Activated CD4-positive, alpha-beta T cell treated with anti-CD3 and anti-CD28 coated beads, Interleukin-2, amount 50 U/mL, for 24 hours (primary cell): ENCODE results near the gene CUL4A.
"Not testable (repeated sequence)": the region's sequence is repeated elsewhere in the genome, so short reads cannot be mapped to it uniquely, and the experiment has no call there.

Experiments
- DNase-seq, 2 donors: peaks; one replicate each; pipeline ENCODE4 v3.0.0-alpha.2; 2020; ENCODE audit warnings: low read depth in 1 of 2, low spot score in 1 of 2

CUL4A gene

DNA sequence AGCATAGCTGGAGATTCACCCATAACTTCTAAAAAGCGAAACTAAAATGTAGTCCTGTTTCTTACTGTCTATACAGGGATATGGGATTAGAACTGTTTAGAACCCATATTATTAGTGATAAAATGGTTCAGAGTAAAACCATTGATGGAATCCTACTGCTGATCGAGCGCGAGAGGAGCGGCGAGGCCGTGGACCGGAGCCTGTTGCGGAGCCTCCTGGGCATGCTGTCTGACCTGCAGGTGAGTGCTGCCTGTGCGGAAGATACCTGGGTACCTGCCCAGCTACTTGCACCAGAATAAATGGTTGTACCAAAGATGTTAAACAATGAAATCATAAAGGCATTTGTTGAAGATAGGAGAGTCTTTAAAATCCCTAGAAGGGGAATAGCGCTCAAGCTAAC, 23.7 kb downstream of the CUL4A start:
- no peak for DNase-seq

DNA sequence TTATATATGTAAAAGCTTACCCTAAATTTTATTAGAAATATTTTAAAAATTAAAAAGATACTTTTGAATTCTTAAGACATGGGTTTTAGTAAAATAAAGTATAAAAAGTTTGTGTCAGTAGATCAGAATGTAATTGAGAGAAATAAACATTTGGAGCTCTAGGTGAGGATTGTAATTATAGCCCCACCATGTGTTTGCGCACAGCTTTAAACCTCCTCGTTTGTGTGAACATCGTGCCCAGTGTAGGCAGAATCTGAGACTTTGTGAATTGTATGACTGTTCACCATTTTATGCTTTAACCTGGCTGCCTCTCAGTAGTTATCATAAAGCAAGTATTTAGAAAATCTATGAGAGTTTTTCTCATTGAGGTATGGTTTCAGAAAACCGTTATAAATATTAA, 29.1 kb downstream of the CUL4A start:
- DNase-seq: no peak

- DNase-seq: no peak
Observed at GRCh38 chr13:113239357-113239756, 29.9 kb downstream of the CUL4A start.

- DNase-seq: no peak
Observed at GRCh38 chr13:113239986-113240385, 30.6 kb downstream of the CUL4A start.

DNA sequence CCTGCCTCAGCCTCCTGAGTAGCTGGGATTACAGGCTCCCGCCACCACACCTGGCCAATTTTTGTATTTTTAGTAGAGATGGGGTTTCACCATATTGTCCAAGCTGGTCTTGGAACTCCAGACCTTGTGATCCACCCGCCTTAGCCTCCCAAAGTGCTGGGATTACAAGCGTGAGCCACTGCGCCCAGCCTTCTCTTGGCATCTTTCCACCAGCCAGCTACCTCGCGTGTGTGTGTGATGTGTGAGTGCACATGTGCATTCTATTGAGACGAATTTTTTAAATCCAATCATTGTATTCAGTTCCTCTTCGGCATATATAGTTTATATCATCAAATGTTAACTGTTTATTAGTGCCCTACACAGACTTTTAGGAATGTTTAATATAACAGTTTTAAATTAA, 32.2 kb downstream of the CUL4A start:
- not testable (repeated sequence) for DNase-seq

DNA sequence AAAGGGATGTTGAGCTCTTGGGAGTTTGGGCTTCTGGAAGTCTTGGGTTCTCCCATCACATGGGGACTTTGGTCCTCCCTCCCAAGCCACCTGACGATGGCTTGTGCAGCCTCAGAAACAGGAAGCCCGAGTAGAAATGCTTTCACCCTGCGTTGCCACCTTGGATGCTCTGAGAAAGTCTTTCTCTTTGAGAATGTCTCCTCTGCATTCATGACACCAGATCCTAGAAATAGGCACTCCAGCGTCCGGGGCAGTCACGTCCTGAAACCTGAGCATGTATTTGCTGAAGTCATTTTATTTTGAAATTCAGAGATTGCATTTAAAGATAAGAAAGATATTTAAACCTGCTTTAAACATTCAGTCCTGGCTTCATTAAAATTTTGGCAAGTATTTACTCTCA, 34.4 kb downstream of the CUL4A start:
- DNase-seq: no peak

- DNase-seq: no peak
Observed at GRCh38 chr13:113245849-113246796, 36.7 kb downstream of the CUL4A start.

DNA sequence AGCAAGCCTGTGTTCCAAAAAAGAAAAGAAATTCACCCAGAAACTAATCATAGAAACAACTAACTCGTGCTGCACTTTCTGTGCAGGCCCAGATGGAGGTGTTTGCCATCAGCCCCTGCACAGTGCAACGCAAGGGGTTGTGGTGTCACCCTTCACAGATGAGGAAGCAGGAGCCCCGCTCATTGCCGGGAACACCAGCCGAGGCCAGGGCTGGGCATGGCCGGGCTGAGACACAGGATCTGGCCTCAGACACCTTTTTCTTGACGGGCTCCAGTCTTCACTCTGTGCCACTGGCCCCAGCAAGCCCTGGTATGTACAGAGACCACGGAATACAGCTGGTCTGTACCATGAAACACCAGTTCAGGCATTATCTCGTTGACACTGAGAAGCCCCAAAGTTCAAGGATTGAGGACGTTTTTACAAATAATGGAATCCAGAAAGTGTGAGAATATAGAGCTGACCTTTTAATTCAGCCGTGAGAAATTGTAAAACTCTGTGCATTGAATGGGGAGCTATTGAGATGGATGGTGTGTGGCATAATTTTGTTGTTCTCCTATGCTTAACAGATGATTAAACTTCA, 43.2 kb downstream of the CUL4A start:
- no peak for DNase-seq

DNA sequence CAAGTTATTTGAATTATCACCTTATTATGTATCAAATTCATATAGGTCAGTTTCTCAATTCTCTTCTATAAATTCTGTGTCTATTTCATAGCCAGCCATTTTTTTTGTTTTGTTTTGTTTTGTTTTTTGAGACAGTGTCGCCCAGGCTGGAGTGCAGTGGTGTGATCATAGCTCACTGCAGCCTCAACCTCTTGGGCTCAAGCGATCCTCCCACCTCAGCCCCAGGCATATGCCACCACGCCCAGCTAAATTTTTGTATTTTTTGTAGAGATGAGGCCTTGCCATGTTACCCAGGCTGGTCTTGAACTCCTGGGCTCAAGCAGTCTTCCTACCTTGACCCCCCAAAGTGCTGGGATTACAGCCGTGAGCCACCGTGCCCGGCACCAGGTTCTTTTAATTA, 48.5 kb downstream of the CUL4A start:
- DNase-seq: not testable (repeated sequence)

- DNase-seq: no peak
Observed at GRCh38 chr13:113258321-113259054, 49.1 kb downstream of the CUL4A start.

DNA sequence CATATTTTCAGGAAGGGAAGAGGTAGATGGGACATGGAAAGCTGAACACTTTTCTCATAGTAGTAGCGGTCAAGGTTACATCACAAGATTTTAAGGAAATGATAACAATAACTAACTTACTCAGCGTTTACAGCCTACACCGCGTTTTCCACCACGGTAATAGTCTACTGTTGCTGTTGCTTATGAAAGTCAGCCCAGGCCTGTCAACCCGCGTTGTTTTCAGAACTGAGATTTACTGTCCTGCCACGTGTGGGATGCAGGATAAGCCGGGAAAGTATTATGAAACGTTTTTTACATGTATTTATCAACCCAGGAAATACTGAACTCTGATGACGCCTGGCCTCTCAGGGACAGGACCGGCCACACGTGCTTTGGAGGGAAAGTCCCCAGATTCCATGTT, 51.6 kb downstream of the CUL4A start:
- DNase-seq: no peak

DNA sequence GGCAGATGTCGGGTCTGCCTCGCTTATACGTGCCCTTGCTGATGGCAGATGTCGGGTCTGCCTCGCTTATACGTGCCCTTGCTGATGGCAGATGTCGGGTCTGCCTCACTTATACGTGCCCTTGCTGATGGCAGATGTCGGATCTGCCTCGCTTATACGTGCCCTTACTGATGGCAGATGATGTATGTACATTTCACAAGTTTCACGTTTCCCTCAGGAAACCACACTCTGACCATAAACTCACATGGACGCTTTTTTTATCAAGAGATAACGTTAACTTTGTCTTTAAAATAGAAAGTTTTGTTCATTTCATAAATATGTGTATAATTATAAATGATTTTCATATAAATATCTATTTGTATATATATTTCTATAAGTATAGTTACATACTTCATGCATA, 53.6 kb downstream of the CUL4A start:
- not testable (repeated sequence) for DNase-seq

DNA sequence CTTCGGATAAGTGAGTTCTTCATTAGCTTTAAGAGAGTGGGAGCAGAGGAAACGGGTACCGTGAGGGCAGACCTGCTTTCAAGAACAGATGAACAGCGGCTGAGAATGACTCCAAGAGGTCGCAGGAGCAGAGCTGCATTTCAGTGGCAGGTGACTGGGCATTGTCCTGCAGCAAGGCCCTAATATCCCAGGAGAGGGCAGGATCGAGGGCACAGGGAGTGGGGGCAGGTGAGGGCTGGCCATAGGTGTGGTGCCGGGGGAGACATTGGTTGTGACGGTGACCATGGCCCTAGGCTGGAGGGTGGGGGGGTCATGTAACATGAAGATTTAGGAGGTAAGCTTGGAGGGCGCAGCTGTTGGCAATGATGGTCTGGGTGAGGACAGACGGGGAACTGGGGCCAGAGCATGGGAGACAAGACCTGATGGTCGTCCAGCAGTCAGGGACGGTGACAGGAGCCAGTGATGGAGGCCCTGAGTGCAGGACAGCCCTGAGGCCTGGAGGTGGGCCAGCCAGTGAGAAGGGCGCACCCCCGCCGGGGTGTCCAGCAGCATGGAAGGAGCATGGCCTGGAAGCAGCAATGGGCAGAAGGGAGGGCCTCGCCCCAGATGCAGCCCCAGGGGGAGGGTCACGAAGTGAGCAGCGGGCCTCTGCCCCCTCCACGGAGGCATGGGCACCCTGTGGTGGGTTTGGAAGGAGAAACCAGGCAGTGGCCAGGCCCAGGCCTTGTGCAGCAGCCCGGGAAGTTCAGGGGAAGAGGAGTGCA, 58.4 kb downstream of the CUL4A start:
- DNase-seq: no peak

GRCh38 chr13:113272031-113272430, 62.6 kb downstream of the CUL4A start:
- no peak for DNase-seq

GRCh38 chr13:113272701-113273181, 63.3 kb downstream of the CUL4A start:
- DNase-seq: no peak

- DNase-seq: no peak
Observed at GRCh38 chr13:113273321-113273720, 63.9 kb downstream of the CUL4A start.

DNA sequence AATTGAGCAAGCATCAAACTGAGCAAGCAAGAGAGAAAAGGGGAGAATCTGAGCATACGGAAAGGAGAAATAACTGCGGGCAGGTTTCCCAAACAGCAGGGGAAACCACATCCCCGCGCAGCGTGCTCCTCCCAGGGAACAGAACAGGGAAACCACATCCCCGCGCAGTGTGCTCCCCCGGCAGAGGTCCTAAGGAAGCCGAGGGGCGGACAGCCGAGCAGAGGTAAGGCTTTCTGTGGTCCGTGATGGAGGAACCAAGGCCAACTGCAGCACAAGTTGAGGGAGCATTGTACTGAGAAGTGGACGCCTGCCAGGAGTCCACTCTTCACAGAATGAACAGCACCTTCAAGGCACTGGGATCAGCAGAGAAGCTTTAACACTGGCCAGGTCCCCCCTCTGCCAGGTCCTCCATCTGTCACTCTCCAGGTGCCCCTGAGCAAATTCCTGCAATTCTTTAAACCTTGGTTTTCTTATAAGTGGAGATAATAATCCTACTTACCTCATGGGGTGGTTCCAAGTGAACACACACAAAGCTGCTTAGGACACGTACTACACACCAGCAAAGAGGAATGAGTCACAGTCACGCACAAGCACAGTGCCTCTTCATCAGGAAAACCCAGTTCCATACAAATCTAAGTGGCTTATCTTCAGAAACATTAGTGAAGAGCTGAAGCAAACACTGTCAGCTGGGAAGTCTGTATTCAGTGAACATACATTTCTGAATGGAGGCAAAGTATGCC, 64.6 kb downstream of the CUL4A start:
- no peak for DNase-seq

- DNase-seq: no peak
Observed at GRCh38 chr13:113274721-113275120, 65.3 kb downstream of the CUL4A start.

- no peak for DNase-seq
Observed at GRCh38 chr13:113275387-113275786, 66.0 kb downstream of the CUL4A start.

GRCh38 chr13:113280126-113280525, 70.7 kb downstream of the CUL4A start:
- no peak for DNase-seq
